WI38 (cell line): ENCODE data around the gene TMEM255B.
"Not testable (repeated sequence)": the region's sequence is repeated elsewhere in the genome, so short reads cannot be mapped to it uniquely, and the experiment has no call there.

Source experiments
- H3K4me3 ChIP-seq: 2 replicates; pipeline ENCODE4 v1.5.1; 2011; ENCODE audit warnings: low read depth, mild to moderate bottlenecking, control low read depth, low read length
- CTCF ChIP-seq: IDR thresholded peaks from 2 replicates; pipeline ENCODE4 v1.5.1; 2012; ENCODE audit warnings: low read depth, mild to moderate bottlenecking, control low read depth, low read length

The TMEM255B gene

GRCh38 chr13:113742445-113743120 is 16.4 kb upstream of the TMEM255B start:
- H3K4me3 ChIP-seq, result no peak overlapping the region

GRCh38 chr13:113743366-113744195 is 15.4 kb upstream of the TMEM255B start:
- no peak for TF ChIP-seq CTCF
- no peak overlapping the region for H3K4me3 ChIP-seq

More at GRCh38 chr13:113742445-113743120, 16.4 kb upstream of the TMEM255B start:
- no peak for TF ChIP-seq CTCF

GRCh38 chr13:113744197-113745000 is 14.6 kb upstream of the TMEM255B start:
- TF ChIP-seq CTCF, result no peak

GRCh38 chr13:113745059-113745458 is 14.0 kb upstream of the TMEM255B start:
- no peak overlapping the region for H3K4me3 ChIP-seq
- TF ChIP-seq CTCF, result no peak

More at GRCh38 chr13:113744197-113745000, 14.6 kb upstream of the TMEM255B start:
- no peak overlapping the region for H3K4me3 ChIP-seq

- H3K4me3 ChIP-seq, result not testable (repeated sequence)
Observed at GRCh38 chr13:113745500-113746142, 13.4 kb upstream of the TMEM255B start.

- H3K4me3 ChIP-seq, result no peak overlapping the region
- no peak for TF ChIP-seq CTCF
Observed at GRCh38 chr13:113746143-113746525, 12.9 kb upstream of the TMEM255B start.

GRCh38 chr13:113746671-113747070 is 12.4 kb upstream of the TMEM255B start:
- H3K4me3 ChIP-seq, result no peak overlapping the region
- no peak for TF ChIP-seq CTCF
